Measurements from ENCODE around the gene FAM187B. TPM values are rescaled to one million over a fixed set of nuclear protein-coding genes. Genes with fewer than 3 reads are reported as not detected.

Gene FAM187B
- total RNA-seq (ENCODE audit: low replicate concordance): 0.19 TPM in 1 of 2 replicates, not detected in the other

- Mint-ChIP-seq H3K9me3 (no peaks in the 10 kb centered on the region), H3K4me1 (no peaks in the 10 kb centered on the region), H3K27me3 (ENCODE audit: insufficient read depth, low read depth) (peaks cover 3% of the 10 kb centered on the region), H3K36me3 (no peaks in the 10 kb centered on the region), H3K27ac (peak within 1 kb of the TSS; percentile 40), H3K4me3 (no peak within 1 kb of the TSS)
- TF ChIP-seq CTCF (IDR thresholded peaks at IDR 0.05) (no peak), EZH2 (IDR thresholded peaks at IDR 0.05) (no peak), EZH2phosphoT487 (IDR thresholded peaks at IDR 0.05) (no peak)
- no peaks in the 10 kb centered on the region for H3K4me1 ChIP-seq
- H3K4me2 ChIP-seq: no peak within 1 kb of the TSS
- H3K36me3 ChIP-seq: no peaks in the 10 kb centered on the region
- H3F3A ChIP-seq (ENCODE audit: low read depth): no peaks in the 10 kb centered on the region
- H4K20me1 ChIP-seq (ENCODE audit: low read depth): no peaks in the 10 kb centered on the region
- H3K79me2 ChIP-seq (ENCODE audit: low read depth): no peaks in the 10 kb centered on the region
- H3K9me3 ChIP-seq (ENCODE audit: low read depth): no peaks in the 10 kb centered on the region
- no peak within 1 kb of the TSS for H3K9ac ChIP-seq
- no peak within 1 kb of the TSS for H3K27ac ChIP-seq
- no peak for DNase-seq (ENCODE audit: low spot score)
- H3K4me3 ChIP-seq: no peak within 1 kb of the TSS
- H2AFZ ChIP-seq (replicated peaks): no peak within 1 kb of the TSS
- no peaks in the 10 kb centered on the region for H3K27me3 ChIP-seq
Observed at GRCh38 chr19:35228177-35228930, at the start of gene FAM187B. Gene FAM187B (minus strand): TSS chr19:35228739. CDS start chr19:35228680, 59 bp downstream.

GRCh38 chr19:35276706-35277281 is 48.3 kb upstream of the FAM187B start:
- Histone ChIP-seq H3K79me2 (ENCODE audit: low read depth) (no peaks in the 10 kb centered on the region), H3K4me1 (no peaks in the 10 kb centered on the region), H3K9ac (no peak overlapping the region), H3K27me3 (no peaks in the 10 kb centered on the region), H4K20me1 (ENCODE audit: low read depth) (peaks cover 10% of the 10 kb centered on the region), H2AFZ (replicated peaks) (no peak overlapping the region), H3K27ac (no peak overlapping the region), H3K4me3 (no peak overlapping the region), H3K4me2 (no peak overlapping the region), H3K36me3 (no peaks in the 10 kb centered on the region), H3K9me3 (ENCODE audit: low read depth) (no peaks in the 10 kb centered on the region), H3F3A (ENCODE audit: low read depth) (no peaks in the 10 kb centered on the region)
- no peak for TF ChIP-seq EZH2 (IDR thresholded peaks at IDR 0.05)
- no peak for TF ChIP-seq EZH2phosphoT487 (IDR thresholded peaks at IDR 0.05)
- no peak for TF ChIP-seq CTCF (IDR thresholded peaks at IDR 0.05)
- no peak overlapping the region for H3K27ac Mint-ChIP-seq
- H3K4me1 Mint-ChIP-seq: peaks cover 4% of the 10 kb centered on the region
- H3K9me3 Mint-ChIP-seq: no peaks in the 10 kb centered on the region
- no peak for DNase-seq (ENCODE audit: low spot score)
- peaks cover 25% of the 10 kb centered on the region for H3K36me3 Mint-ChIP-seq
- peaks cover 11% of the 10 kb centered on the region for H3K27me3 Mint-ChIP-seq (ENCODE audit: insufficient read depth, low read depth)
- H3K4me3 Mint-ChIP-seq: no peak overlapping the region

- Histone ChIP-seq H3K79me2 (ENCODE audit: low read depth) (peaks cover 20% of the 10 kb centered on the region), H3K4me3 (no peak overlapping the region), H3K4me2 (no peak overlapping the region), H2AFZ (replicated peaks) (no peak overlapping the region), H3K36me3 (peaks cover 5% of the 10 kb centered on the region), H3F3A (ENCODE audit: low read depth) (peaks cover 7% of the 10 kb centered on the region), H4K20me1 (ENCODE audit: low read depth) (peaks cover 24% of the 10 kb centered on the region), H3K9ac (no peak overlapping the region), H3K9me3 (ENCODE audit: low read depth) (no peaks in the 10 kb centered on the region), H3K27ac (no peak overlapping the region), H3K27me3 (no peaks in the 10 kb centered on the region), H3K4me1 (no peaks in the 10 kb centered on the region)
- no peak for DNase-seq (ENCODE audit: low spot score)
- TF ChIP-seq CTCF (IDR thresholded peaks at IDR 0.05): no peak
- no peak for TF ChIP-seq EZH2phosphoT487 (IDR thresholded peaks at IDR 0.05)
- no peak for TF ChIP-seq EZH2 (IDR thresholded peaks at IDR 0.05)
- no peak overlapping the region for H3K27ac Mint-ChIP-seq
- H3K9me3 Mint-ChIP-seq: no peaks in the 10 kb centered on the region
- peaks cover 9% of the 10 kb centered on the region for H3K4me1 Mint-ChIP-seq
- no peak overlapping the region for H3K4me3 Mint-ChIP-seq
- peaks cover 27% of the 10 kb centered on the region for H3K36me3 Mint-ChIP-seq
- peaks cover 7% of the 10 kb centered on the region for H3K27me3 Mint-ChIP-seq (ENCODE audit: insufficient read depth, low read depth)
Observed at GRCh38 chr19:35274323-35274722, 45.8 kb upstream of the FAM187B start.

Measured in neural progenitor cell (in vitro differentiated cells).